ENCODE data around the gene AFF1.

Gene AFF1

DNA sequence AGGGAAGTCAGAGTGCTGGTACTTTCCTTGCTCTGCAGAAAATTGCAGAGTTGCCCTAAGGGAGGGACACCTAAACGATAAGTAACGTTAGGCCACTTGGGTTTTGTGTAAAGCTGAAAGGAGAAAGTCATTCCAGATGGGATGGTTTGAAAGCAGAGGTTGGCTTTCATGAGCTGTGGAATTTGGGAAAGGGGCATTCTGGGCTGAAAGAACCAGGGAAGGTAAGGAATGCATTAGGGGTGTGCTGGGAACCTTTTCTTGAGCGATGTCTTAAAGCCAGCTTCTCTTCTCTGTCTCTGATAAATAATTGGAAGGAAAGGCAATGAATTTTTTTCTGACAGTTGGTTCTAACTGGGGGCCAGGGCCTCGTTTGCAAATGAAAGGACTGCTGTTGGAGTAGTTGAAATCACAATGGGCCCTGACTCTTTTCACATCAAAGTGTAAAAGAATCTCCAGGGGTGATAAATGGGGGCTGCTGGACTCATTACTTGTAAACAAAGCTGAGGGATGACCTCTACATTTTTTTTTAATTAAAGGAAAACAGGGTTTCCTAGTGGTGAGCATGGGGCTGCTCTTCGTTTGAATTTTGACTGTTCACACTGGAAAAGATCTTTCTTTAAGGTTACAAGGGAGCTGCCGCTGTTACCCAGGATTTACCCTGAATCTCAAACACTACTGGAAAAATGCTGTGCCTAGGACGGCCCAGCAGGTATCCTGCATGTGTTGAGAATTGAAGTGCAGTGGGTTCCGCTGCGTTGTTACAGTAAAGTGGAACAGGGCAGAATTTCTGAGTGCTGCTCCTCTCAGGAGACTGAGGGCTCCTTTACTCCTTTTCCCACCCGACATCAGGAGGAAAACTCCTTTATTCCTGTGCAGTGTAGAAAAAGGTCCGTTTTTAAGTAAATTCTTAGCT lies 25.0 kb downstream of the AFF1 start:
- WGBS (ENCODE audit: insufficient coverage, insufficient read length) = no CpG with 5 or more reads among the region's 11 CpGs
- Histone ChIP-seq H3K27me3 (ENCODE audit: control insufficient read depth, insufficient read depth, low read length) (no peaks in the 10 kb centered on the region), H3K4me3 (ENCODE audit: low read length) (no peak overlapping the region), H3K4me1 (ENCODE audit: control insufficient read depth, insufficient read depth, low read length) (peaks cover 10% of the 10 kb centered on the region), H3K9me3 (ENCODE audit: control insufficient read depth, insufficient read depth, low read length) (no peaks in the 10 kb centered on the region), H3K27ac (ENCODE audit: low read length) (peak overlapping the region; percentile 95), H3K36me3 (ENCODE audit: control insufficient read depth, insufficient read depth, low read length) (no peaks in the 10 kb centered on the region)
- peak; percentile 89 for DNase-seq (ENCODE audit: low read depth, low spot score)

DNA sequence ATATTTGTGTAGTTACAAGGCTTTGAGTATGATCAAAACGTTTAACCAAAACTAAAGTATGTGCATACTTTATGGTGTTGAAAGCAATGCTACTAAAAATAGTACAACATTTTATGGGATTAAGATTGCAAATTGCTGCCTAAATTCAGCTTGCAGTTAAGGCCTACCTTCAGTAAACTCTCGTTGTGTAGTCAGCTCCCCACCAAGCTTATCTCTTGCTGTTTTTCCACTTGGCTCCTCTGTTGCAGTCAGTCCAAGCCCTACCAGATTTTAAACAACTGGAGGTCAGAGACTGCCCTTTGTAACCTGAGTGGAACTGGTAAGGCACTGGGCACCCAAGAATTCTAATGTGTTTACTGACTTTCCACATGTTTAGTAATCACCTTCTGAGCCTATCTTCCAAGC lies 25.7 kb downstream of the AFF1 start:
- WGBS (ENCODE audit: insufficient coverage, insufficient read length) = no CpG with 5 or more reads among the region's 2 CpGs
- Histone ChIP-seq H3K4me1 (ENCODE audit: control insufficient read depth, insufficient read depth, low read length) (peaks cover 11% of the 10 kb centered on the region), H3K4me3 (ENCODE audit: low read length) (no peak overlapping the region), H3K27me3 (ENCODE audit: control insufficient read depth, insufficient read depth, low read length) (no peaks in the 10 kb centered on the region), H3K36me3 (ENCODE audit: control insufficient read depth, insufficient read depth, low read length) (no peaks in the 10 kb centered on the region), H3K9me3 (ENCODE audit: control insufficient read depth, insufficient read depth, low read length) (no peaks in the 10 kb centered on the region), H3K27ac (ENCODE audit: low read length) (peak overlapping the region; percentile 18)
- DNase-seq (ENCODE audit: low read depth, low spot score) = no peak

DNA sequence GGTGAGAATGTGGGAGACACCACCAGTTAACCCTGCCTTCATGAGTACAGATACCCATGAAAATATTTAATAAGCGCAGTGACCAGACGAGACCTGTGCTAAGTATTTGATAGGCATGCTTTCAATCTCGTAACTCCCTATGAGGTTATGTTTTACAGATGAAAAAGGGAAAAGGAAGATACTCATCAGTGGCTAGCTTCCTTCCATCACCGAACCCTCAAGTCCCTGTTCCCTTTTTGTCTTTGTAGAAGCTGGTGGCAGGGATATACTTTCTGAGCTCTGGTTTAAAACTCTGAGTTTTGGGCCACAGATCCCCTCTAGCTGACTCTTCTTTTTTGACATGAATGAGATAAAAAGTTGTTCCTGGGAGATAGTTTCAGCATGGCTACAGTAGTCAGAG lies 26.3 kb downstream of the AFF1 start:
- no peak for DNase-seq (ENCODE audit: low read depth, low spot score)

DNA sequence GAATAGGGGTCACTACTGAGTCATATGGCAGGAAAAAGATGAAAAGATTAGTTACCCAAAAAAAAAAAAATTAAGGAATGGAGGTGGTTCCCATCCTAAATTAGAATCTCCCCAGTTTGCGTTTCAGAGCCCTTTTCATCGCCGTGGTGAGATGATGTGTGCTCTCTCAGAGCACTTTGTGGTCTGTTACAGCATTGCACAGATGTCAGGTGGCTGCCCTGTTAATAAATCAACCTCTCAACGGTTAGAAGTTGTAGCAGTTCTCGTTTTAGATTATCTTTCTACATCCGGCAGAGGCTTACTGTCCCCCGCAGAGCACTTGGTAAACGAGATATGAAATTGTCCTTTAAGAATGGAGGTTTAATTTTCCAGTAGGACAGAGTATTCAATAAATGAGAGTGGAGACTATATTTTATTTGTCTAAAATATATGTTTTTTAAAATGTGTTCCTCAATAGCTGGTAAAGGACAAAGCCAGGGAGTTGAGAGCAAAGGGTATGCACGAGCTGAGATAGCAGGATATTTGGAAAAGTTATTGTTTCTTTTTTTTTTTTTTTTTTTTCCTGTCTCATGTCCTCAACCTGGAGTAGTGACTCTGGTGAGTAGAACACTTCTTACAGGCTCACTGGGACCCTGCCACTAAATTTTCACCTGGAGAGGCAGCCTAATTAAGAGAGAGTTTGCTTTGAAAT lies 26.9 kb downstream of the AFF1 start:
- Histone ChIP-seq H3K4me3 (ENCODE audit: low read length) (no peak overlapping the region), H3K27ac (ENCODE audit: low read length) (no peak overlapping the region), H3K27me3 (ENCODE audit: control insufficient read depth, insufficient read depth, low read length) (no peaks in the 10 kb centered on the region), H3K36me3 (ENCODE audit: control insufficient read depth, insufficient read depth, low read length) (no peaks in the 10 kb centered on the region), H3K4me1 (ENCODE audit: control insufficient read depth, insufficient read depth, low read length) (peaks cover 10% of the 10 kb centered on the region), H3K9me3 (ENCODE audit: control insufficient read depth, insufficient read depth, low read length) (no peaks in the 10 kb centered on the region)
- DNase-seq (ENCODE audit: low read depth, low spot score) = no peak
- no CpG with 5 or more reads among the region's 9 CpGs for WGBS (ENCODE audit: insufficient coverage, insufficient read length)

More for the DNA sequence above, 26.3 kb downstream of the AFF1 start:
- Histone ChIP-seq H3K4me1 (ENCODE audit: control insufficient read depth, insufficient read depth, low read length) (peaks cover 10% of the 10 kb centered on the region), H3K27me3 (ENCODE audit: control insufficient read depth, insufficient read depth, low read length) (no peaks in the 10 kb centered on the region), H3K4me3 (ENCODE audit: low read length) (no peak overlapping the region), H3K9me3 (ENCODE audit: control insufficient read depth, insufficient read depth, low read length) (no peaks in the 10 kb centered on the region), H3K27ac (ENCODE audit: low read length) (no peak overlapping the region), H3K36me3 (ENCODE audit: control insufficient read depth, insufficient read depth, low read length) (no peaks in the 10 kb centered on the region)
- no CpG with 5 or more reads among the region's 4 CpGs for WGBS (ENCODE audit: insufficient coverage, insufficient read length)

DNA sequence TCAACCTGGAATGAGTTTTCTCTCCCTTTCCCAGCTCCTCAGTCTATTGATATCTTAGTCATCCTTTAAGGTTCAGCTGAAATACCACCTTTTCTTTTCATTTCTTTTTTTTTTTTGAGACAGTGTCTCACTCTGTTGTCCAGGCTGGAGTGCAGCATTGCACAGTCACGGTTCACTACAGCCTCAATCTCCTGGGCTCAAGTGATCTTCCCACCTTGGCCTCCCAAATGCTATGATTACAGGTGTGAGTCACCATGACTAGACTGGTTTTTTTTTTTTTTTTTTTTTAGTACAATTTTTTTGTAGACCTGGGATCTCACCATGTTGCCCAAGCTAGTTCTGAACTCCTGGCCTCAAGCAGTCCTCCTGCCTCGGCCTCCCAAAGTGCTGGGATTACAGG lies 28.9 kb downstream of the AFF1 start:
- H3K36me3 ChIP-seq (ENCODE audit: control insufficient read depth, insufficient read depth, low read length) = no peaks in the 10 kb centered on the region
- DNase-seq (ENCODE audit: low read depth, low spot score) = no peak
- no peak overlapping the region for H3K4me3 ChIP-seq (ENCODE audit: low read length)
- no peaks in the 10 kb centered on the region for H3K27me3 ChIP-seq (ENCODE audit: control insufficient read depth, insufficient read depth, low read length)
- H3K4me1 ChIP-seq (ENCODE audit: control insufficient read depth, insufficient read depth, low read length) = peaks cover 12% of the 10 kb centered on the region
- H3K27ac ChIP-seq (ENCODE audit: low read length) = no peak overlapping the region
- no peaks in the 10 kb centered on the region for H3K9me3 ChIP-seq (ENCODE audit: control insufficient read depth, insufficient read depth, low read length)
- no CpG with 5 or more reads among the region's 2 CpGs for WGBS (ENCODE audit: insufficient coverage, insufficient read length)

DNA sequence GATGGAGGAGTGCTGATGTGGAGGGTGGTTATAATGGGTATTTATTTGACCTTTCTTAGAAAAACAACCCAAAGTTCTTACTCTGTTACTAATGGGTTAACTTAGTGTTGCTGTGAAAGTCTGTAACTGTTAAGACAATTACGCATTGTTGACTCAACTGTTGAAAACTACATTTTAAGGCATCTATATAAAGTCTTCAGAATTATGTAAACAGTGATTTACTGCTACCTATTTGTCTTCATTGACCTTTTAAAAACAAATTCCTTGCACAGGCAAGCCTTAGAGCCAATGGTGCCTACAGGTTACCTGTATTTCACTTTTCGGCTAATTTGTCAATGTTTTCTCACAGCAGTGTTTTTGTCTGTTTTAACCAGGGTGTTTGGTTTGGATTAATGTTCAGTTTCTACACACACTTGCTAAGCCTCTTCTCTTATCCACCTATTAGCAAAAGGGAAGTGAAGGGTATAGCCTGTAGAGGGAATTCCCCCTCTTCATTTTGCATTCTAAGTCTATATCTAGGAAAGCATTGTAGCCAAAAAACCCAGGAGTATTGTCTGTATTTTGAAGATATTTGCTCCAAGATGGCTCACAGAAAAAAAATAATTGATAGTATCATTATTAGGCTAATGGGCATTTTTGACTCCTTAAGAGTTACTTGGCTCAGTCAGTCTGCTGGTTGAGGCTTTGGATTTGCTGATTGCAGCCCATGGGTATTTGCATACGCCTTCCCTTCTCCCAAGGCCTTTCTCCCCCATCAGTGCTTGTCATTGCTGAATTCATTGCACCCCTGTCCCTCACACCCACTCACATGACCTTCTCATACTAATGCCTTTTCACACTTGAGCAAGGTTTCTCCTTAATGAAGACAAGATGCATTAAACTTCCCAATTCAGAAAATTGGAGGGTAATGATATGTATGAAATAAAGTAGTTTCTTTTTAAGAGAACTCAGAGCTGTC lies 30.5 kb downstream of the AFF1 start:
- Histone ChIP-seq H3K27ac (ENCODE audit: low read length) (no peak overlapping the region), H3K27me3 (ENCODE audit: control insufficient read depth, insufficient read depth, low read length) (no peaks in the 10 kb centered on the region), H3K9me3 (ENCODE audit: control insufficient read depth, insufficient read depth, low read length) (no peaks in the 10 kb centered on the region), H3K4me1 (ENCODE audit: control insufficient read depth, insufficient read depth, low read length) (peaks cover 11% of the 10 kb centered on the region), H3K36me3 (ENCODE audit: control insufficient read depth, insufficient read depth, low read length) (no peaks in the 10 kb centered on the region), H3K4me3 (ENCODE audit: low read length) (no peak overlapping the region)
- WGBS (ENCODE audit: insufficient coverage, insufficient read length) = no CpG with 5 or more reads among the region's 3 CpGs
- no peak for DNase-seq (ENCODE audit: low read depth, low spot score)

DNA sequence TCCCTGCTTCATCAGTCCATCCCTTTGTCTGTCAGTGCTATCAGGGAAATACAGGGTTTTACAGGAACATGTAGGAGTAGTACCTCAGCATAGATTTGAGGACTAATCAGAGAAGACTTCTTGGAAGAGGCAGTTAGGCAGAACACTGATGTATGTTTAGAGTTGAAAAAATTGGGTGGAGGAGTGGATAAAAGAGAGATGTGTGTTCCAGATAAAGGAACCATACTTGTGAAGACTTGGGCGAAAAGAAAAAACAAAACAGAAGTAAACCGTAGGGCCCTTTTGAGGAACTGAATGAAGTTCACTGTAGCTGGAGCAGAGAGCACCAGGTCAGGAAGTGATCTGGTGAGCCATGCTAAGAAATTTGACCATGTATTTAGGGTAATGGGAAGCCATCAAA lies 32.3 kb downstream of the AFF1 start:
- peaks cover 6% of the 10 kb centered on the region; the same call in 1 of the 2 replicates for H3K4me1 ChIP-seq (ENCODE audit: control insufficient read depth, insufficient read depth, low read length)
- WGBS (ENCODE audit: insufficient coverage, insufficient read length) = no CpG with 5 or more reads among the region's 2 CpGs
- H3K27ac ChIP-seq (ENCODE audit: low read length) = no peak overlapping the region
- no peak overlapping the region for H3K4me3 ChIP-seq (ENCODE audit: low read length)
- H3K36me3 ChIP-seq (ENCODE audit: control insufficient read depth, insufficient read depth, low read length) = no peaks in the 10 kb centered on the region
- DNase-seq (ENCODE audit: low read depth, low spot score) = no peak
- H3K9me3 ChIP-seq (ENCODE audit: control insufficient read depth, insufficient read depth, low read length) = no peaks in the 10 kb centered on the region
- no peaks in the 10 kb centered on the region for H3K27me3 ChIP-seq (ENCODE audit: control insufficient read depth, insufficient read depth, low read length)

DNA sequence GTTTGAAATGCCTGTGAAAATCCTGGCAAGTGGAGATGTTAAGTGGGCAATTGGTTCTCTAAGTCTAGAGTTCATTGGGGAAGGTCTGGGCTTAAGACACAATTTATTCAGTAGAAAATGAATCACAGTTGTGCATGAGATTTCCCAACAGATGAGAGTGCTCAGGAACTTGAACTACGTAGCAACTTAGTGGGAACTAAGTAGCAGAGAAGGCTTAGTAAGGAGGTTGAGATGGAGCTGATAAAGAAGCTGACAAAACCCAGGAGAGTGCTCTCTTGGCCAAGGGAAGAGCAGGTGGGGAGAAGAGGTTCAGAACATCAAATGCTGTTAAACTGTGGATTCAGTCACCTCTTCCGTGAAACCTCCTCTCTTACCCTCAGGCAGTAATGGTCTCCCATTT lies 33.0 kb downstream of the AFF1 start:
- H3K9me3 ChIP-seq (ENCODE audit: control insufficient read depth, insufficient read depth, low read length) = no peaks in the 10 kb centered on the region
- H3K27me3 ChIP-seq (ENCODE audit: control insufficient read depth, insufficient read depth, low read length) = no peaks in the 10 kb centered on the region
- DNase-seq (ENCODE audit: low read depth, low spot score) = no peak
- no peaks in the 10 kb centered on the region for H3K36me3 ChIP-seq (ENCODE audit: control insufficient read depth, insufficient read depth, low read length)
- H3K4me3 ChIP-seq (ENCODE audit: low read length) = no peak overlapping the region
- WGBS (ENCODE audit: insufficient coverage, insufficient read length) = no CpG with 5 or more reads among the region's 2 CpGs
- H3K4me1 ChIP-seq (ENCODE audit: control insufficient read depth, insufficient read depth, low read length) = peaks cover 5% of the 10 kb centered on the region; the same call in 1 of the 2 replicates
- no peak overlapping the region for H3K27ac ChIP-seq (ENCODE audit: low read length)

DNA sequence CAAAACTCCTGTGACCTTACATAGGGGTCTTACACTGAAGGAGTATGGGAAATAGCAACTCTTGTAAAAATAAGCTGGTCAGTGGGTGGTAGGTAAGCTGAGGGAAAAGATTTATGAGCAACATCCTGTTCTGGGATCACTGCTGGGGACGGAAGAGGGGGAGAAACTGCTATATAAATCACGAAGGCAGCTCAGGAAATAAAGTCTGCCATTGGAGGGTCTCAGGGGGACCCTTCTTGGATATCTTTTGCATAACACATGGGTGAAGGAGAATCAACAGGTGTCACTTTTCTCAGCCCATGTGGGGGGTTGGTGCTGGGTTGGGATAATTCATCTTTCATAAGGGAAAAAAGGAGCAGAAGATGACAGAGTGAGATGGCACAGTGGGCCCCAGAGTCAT lies 33.7 kb downstream of the AFF1 start:
- Histone ChIP-seq H3K9me3 (ENCODE audit: control insufficient read depth, insufficient read depth, low read length) (no peaks in the 10 kb centered on the region), H3K4me1 (ENCODE audit: control insufficient read depth, insufficient read depth, low read length) (peaks cover 8% of the 10 kb centered on the region; the same call in 1 of the 2 replicates), H3K4me3 (ENCODE audit: low read length) (no peak overlapping the region), H3K36me3 (ENCODE audit: control insufficient read depth, insufficient read depth, low read length) (no peaks in the 10 kb centered on the region), H3K27me3 (ENCODE audit: control insufficient read depth, insufficient read depth, low read length) (no peaks in the 10 kb centered on the region), H3K27ac (ENCODE audit: low read length) (no peak overlapping the region)
- WGBS (ENCODE audit: insufficient coverage, insufficient read length) = no CpG with 5 or more reads among the region's 2 CpGs
- DNase-seq (ENCODE audit: low read depth, low spot score) = no peak
